Measurements from ENCODE around the gene SECTM1.
"Not testable (repeated sequence)": the region's sequence is repeated elsewhere in the genome, so short reads cannot be mapped to it uniquely, and the experiment has no call there.

SECTM1 gene

DNA sequence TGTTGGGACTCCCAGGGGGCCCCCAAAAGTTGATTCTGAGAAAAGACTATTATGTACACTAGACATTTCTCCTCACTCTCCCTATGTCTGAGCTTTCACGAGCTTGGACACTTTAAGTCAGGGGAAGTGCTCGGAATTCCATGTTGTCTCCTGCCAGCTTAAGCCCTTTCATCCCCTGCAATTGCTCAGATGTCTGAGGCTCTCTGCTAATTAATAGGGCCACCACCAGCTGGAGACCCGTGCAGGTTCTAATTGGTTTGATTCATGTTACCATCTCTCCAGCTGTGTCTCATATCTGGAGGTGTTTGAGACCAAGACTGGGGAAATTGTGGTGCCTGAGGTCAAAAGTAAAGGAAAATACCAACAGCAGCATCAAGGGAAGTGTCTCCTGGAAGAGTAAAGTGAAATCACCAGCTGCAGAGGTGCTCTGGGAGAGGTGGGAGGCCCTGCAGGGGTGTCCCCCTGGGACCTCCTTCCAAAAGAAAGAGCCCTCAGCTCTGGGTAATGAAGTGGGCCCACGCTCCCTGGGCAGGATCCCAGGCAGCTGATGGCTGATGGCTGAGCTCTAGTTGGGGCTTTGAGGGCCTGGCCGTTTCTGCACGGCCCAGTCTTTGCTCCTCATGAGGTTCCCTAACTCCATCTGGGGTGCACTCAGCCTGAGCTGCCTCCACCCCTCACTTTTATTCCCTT lies 32.2 kb upstream of the SECTM1 start:
- H3K4me1 ChIP-seq (ENCODE audit: insufficient read depth, low read length) = no peaks in the 10 kb centered on the region
- no peak overlapping the region for H3K9ac ChIP-seq (ENCODE audit: low read depth, low read length)
- no peaks in the 10 kb centered on the region for H3K36me3 ChIP-seq (ENCODE audit: insufficient read depth, low read depth, low read length)
- H3K27ac ChIP-seq (ENCODE audit: low read length) = no peak overlapping the region
- no peak overlapping the region for H3K4me3 ChIP-seq (ENCODE audit: low read length)
- no peaks in the 10 kb centered on the region for H3K9me3 ChIP-seq (ENCODE audit: insufficient read depth, low read depth, low read length)
- H3K27me3 ChIP-seq (ENCODE audit: insufficient read depth, low read length) = peaks cover 17% of the 10 kb centered on the region

DNA sequence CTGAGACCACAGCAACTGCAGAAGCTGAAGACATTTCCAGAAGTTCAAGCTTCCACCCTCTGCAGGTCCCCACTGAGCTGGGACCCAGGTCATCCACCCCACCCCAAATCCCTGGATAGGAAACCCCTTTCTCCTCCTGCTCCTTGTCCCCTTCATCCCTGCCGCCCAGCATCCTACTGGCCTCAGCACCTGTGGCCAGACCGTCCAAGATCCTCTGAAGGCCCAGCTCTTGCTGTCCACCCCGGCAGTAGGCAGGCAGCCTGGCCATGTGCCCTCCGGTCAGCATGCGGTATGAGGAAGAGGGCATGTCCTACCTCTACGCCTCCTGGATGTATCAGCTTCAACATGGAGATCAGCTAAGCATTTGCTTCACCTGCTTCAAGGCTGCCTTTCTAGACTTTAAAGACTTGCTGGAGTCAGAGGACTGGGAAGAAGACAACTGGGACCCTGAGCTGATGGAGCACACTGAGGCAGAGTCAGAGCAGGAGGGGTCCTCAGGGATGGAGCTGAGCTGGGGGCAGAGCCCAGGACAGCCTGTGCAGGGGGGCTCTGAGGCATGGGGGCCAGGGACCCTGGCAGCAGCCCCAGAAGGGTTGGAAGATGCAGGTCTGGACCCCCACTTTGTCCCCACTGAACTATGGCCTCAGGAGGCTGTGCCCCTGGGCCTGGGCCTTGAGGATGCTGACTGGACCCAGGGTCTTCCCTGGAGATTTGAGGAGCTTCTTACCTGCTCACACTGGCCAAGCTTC lies 28.5 kb upstream of the SECTM1 start:
- Histone ChIP-seq H3K4me1 (ENCODE audit: insufficient read depth, low read length) (no peaks in the 10 kb centered on the region), H3K9ac (ENCODE audit: low read depth, low read length) (no peak overlapping the region), H3K27me3 (ENCODE audit: insufficient read depth, low read length) (no peaks in the 10 kb centered on the region), H3K36me3 (ENCODE audit: insufficient read depth, low read depth, low read length) (no peaks in the 10 kb centered on the region), H3K9me3 (ENCODE audit: insufficient read depth, low read depth, low read length) (no peaks in the 10 kb centered on the region), H3K27ac (ENCODE audit: low read length) (no peak overlapping the region), H3K4me3 (ENCODE audit: low read length) (no peak overlapping the region)

DNA sequence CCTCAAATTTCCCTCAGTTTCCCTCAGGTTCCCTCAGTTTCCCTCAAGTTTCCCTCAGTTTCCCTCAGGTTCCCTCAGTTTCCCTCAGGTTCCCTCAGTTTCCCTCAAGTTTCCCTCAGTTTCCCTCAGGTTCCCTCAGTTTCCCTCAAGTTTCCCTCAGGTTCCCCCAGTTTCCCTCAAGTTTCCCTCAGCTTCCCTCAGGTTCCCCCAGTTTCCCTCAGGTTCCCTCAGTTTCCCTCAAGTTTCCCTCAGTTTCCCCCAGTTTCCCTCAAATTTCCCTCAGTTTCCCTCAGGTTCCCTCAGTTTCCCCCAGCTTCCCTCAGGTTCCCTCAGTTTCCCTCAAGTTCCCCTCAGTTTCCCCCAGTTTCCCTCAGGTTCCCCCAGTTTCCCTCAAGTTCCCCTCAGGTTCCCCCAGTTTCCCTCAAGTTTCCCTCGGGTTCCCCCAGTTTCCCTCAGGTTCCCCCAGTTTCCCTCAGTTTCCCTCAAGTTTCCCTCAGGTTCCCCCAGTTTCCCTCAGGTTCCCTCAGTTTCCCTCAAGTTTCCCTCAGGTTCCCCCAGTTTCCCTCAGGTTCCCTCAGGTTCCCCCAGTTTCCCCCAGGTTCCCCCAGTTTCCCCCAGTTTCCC lies 26.0 kb upstream of the SECTM1 start:
- not testable (repeated sequence) for H3K27ac ChIP-seq (ENCODE audit: low read length); H3K9ac ChIP-seq (ENCODE audit: low read depth, low read length); H3K9me3 ChIP-seq (ENCODE audit: insufficient read depth, low read depth, low read length); H3K36me3 ChIP-seq (ENCODE audit: insufficient read depth, low read depth, low read length); H3K27me3 ChIP-seq (ENCODE audit: insufficient read depth, low read length); H3K4me3 ChIP-seq (ENCODE audit: low read length); H3K4me1 ChIP-seq (ENCODE audit: insufficient read depth, low read length)

DNA sequence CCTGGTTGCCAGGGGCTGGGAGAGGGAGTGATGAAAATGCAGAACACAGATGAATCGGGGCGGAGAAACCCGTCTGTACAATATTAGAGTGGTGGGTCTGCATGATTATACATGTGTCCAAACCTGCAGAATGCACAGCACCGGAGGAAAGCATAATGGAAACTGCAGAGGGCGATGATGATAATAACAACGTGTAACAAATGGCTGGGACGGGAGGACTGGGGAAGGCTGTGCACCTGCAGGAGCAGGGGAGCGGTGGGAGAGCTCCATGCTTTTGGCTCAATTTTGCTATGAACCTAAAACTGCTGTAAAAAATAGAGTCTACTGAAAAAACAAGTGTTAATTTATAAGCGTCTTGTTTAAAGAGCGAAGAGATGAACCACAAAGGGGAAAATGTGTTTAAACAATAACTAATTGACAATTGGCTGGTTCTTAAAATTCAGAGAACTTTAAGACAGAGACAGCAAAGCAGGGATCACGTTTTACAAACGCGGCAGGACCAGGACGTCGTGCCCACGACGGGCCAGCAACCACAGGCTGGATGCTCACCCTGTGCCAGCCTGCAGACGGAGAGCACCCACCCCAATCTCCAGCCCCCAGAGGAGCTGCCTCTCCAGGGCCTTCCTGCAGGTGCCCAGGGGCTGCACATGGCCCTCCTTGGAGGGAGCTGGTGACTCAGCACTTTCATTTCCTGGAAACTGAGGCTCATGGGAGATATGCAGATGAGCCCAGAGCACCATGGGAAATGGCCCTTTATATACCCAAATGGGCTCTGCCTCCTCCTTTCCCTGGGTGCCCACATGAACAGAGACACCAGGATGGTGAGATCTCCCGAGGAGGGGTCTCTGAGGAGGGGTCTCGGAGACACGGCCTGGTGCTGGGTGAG lies 25.1 kb upstream of the SECTM1 start, which contains the start of gene TEX19:
Gene TEX19, plus strand, starts transcription at position 783 of the 886 bp plus-strand sequence. CDS start 2,904 bp downstream, outside the sequence.
- H3K27ac ChIP-seq (ENCODE audit: low read length) = no peak within 1 kb of the TSS
- no peaks in the 10 kb centered on the region for H3K9me3 ChIP-seq (ENCODE audit: insufficient read depth, low read depth, low read length)
- H3K4me1 ChIP-seq (ENCODE audit: insufficient read depth, low read length) = no peaks in the 10 kb centered on the region
- H3K9ac ChIP-seq (ENCODE audit: low read depth, low read length) = no peak within 1 kb of the TSS
- H3K27me3 ChIP-seq (ENCODE audit: insufficient read depth, low read length) = no peaks in the 10 kb centered on the region
- no peaks in the 10 kb centered on the region for H3K36me3 ChIP-seq (ENCODE audit: insufficient read depth, low read depth, low read length)
- H3K4me3 ChIP-seq (ENCODE audit: low read length) = no peak within 1 kb of the TSS

DNA sequence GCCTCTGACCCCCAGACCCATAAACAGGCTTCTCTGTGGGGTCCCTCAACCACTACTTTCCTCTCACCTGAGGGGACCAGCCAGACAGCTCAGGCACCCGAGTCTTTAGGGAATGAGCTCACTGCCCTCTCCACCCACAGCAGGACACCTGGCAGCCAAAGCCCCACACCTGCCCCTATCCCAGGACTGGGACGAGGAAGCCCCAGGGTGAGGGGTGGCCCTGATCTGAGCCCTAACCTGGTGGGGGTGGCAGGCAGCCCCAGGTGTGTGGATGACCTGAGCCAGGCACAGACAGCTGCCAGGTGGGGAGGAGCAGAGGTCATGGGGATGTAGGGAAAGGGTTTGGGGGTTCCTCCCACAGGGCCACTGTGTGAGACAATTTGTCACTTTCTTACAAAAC lies 23.8 kb upstream of the SECTM1 start:
- Histone ChIP-seq H3K4me3 (ENCODE audit: low read length) (no peak overlapping the region), H3K36me3 (ENCODE audit: insufficient read depth, low read depth, low read length) (no peaks in the 10 kb centered on the region), H3K27me3 (ENCODE audit: insufficient read depth, low read length) (no peaks in the 10 kb centered on the region), H3K4me1 (ENCODE audit: insufficient read depth, low read length) (no peaks in the 10 kb centered on the region), H3K27ac (ENCODE audit: low read length) (no peak overlapping the region), H3K9ac (ENCODE audit: low read depth, low read length) (no peak overlapping the region), H3K9me3 (ENCODE audit: insufficient read depth, low read depth, low read length) (no peaks in the 10 kb centered on the region)

DNA sequence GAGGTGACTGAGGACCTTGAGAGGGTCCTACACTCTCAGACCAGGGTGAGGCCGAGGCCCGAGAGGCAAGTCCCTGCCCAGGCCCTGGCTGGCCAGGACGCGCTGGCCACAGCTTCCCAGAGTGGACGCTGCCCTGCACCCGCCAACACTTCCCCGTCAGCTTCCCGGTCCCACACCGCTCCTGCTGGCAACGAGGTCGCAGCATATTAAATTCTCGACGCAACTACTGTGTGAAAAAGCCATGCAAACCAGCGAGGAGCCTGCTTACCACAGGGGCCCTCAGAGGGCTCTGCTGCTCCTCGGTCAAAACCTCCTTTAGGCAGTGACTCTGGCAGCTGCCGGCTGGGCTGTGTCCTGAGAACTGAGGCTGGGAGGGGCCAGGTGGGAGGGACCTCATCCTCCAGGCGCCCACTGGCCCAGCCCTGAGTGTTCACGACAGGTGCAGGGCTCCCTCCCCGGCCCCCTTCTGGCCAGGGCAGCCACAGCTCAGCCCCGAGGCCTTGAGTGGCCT lies 23.3 kb upstream of the SECTM1 start:
- H3K9ac ChIP-seq (ENCODE audit: low read depth, low read length) = no peak overlapping the region
- no peaks in the 10 kb centered on the region for H3K9me3 ChIP-seq (ENCODE audit: insufficient read depth, low read depth, low read length)
- H3K27ac ChIP-seq (ENCODE audit: low read length) = no peak overlapping the region
- H3K27me3 ChIP-seq (ENCODE audit: insufficient read depth, low read length) = no peaks in the 10 kb centered on the region
- no peak overlapping the region for H3K4me3 ChIP-seq (ENCODE audit: low read length)
- H3K36me3 ChIP-seq (ENCODE audit: insufficient read depth, low read depth, low read length) = no peaks in the 10 kb centered on the region
- H3K4me1 ChIP-seq (ENCODE audit: insufficient read depth, low read length) = no peaks in the 10 kb centered on the region

DNA sequence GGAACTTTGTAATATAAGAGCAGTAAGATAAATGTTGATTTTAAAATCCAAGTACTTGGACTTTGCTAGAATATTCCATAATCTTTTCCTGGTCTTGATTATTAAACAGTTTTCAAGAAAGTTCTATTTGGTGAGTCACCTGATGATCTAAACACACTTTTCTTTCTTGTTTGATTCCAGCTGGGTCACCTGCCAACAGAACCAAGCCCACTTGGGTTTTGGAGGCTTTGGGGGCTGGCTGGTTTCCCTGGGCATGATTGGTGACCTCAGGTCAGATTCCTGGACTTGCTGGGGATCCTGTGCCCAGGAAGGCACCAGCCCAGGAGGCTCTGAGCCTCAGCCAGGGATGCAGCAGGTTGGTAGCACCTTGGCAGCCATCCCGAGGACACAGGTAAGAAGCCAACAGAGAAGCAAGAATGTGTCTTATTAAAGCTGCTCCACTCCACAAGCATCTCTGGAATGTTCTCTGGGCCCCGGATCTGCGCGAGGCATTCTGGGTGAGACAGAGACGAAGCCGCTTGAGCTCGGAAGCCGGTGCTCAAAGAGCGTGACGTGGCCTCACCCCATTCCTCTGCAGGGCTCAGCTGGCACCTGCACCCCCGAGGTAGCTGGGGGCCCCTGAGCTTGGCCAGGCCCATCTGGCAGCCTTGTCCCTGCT lies 22.3 kb upstream of the SECTM1 start:
- H3K9ac ChIP-seq (ENCODE audit: low read depth, low read length) = no peak overlapping the region
- no peaks in the 10 kb centered on the region for H3K36me3 ChIP-seq (ENCODE audit: insufficient read depth, low read depth, low read length)
- no peaks in the 10 kb centered on the region for H3K4me1 ChIP-seq (ENCODE audit: insufficient read depth, low read length)
- no peaks in the 10 kb centered on the region for H3K9me3 ChIP-seq (ENCODE audit: insufficient read depth, low read depth, low read length)
- H3K27ac ChIP-seq (ENCODE audit: low read length) = no peak overlapping the region
- H3K4me3 ChIP-seq (ENCODE audit: low read length) = no peak overlapping the region
- H3K27me3 ChIP-seq (ENCODE audit: insufficient read depth, low read length) = no peaks in the 10 kb centered on the region

DNA sequence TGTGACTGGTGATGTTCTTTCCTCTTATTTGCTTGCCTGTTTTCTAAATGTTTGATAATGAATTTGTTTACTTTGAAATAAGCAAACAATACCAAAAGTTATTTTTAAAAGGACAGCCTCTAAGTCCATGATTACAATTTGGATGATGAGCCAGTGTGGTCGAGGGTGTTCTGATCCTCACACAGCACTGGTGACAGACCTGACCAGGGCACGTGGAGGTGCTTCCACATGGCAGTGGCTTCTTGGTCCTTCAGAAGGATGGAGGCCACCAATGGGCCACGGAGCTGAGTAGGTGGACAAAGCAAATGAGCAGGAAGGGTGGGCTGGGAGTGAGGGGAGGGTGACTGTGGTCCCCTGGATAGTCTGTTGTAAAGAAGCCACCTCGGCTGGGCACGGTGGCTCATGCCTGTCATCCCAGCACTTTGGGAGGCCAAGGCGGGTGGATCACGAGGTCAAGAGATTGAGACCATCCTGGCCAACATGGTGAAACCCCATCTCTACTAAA lies 21.3 kb upstream of the SECTM1 start:
- Histone ChIP-seq H3K9ac (ENCODE audit: low read depth, low read length) (no peak overlapping the region), H3K27ac (ENCODE audit: low read length) (no peak overlapping the region), H3K36me3 (ENCODE audit: insufficient read depth, low read depth, low read length) (no peaks in the 10 kb centered on the region), H3K27me3 (ENCODE audit: insufficient read depth, low read length) (no peaks in the 10 kb centered on the region), H3K4me3 (ENCODE audit: low read length) (no peak overlapping the region), H3K9me3 (ENCODE audit: insufficient read depth, low read depth, low read length) (no peaks in the 10 kb centered on the region), H3K4me1 (ENCODE audit: insufficient read depth, low read length) (no peaks in the 10 kb centered on the region)

DNA sequence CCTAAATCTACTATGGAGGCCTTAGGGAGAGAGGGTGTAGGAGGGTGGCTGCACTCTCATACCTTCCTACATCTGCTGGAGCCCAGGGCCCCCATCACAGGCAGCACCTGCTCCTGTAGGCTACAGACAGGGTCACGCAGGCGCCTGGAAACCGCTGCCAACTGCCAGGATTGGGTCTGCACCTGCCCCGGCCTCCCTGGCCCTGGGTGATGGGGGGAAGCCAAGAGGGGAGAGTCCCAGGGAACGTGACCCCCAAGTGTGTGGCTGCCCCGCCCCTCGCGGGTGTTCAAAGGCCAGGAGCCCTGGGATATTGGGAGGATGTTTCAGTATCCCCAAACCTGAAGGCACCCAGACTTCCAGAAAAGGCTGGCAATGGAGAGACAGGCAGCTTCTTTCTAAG lies 19.9 kb upstream of the SECTM1 start:
- Histone ChIP-seq H3K27me3 (ENCODE audit: insufficient read depth, low read length) (no peaks in the 10 kb centered on the region), H3K9ac (ENCODE audit: low read depth, low read length) (no peak overlapping the region), H3K36me3 (ENCODE audit: insufficient read depth, low read depth, low read length) (no peaks in the 10 kb centered on the region), H3K9me3 (ENCODE audit: insufficient read depth, low read depth, low read length) (no peaks in the 10 kb centered on the region), H3K27ac (ENCODE audit: low read length) (no peak overlapping the region), H3K4me1 (ENCODE audit: insufficient read depth, low read length) (no peaks in the 10 kb centered on the region), H3K4me3 (ENCODE audit: low read length) (no peak overlapping the region)

DNA sequence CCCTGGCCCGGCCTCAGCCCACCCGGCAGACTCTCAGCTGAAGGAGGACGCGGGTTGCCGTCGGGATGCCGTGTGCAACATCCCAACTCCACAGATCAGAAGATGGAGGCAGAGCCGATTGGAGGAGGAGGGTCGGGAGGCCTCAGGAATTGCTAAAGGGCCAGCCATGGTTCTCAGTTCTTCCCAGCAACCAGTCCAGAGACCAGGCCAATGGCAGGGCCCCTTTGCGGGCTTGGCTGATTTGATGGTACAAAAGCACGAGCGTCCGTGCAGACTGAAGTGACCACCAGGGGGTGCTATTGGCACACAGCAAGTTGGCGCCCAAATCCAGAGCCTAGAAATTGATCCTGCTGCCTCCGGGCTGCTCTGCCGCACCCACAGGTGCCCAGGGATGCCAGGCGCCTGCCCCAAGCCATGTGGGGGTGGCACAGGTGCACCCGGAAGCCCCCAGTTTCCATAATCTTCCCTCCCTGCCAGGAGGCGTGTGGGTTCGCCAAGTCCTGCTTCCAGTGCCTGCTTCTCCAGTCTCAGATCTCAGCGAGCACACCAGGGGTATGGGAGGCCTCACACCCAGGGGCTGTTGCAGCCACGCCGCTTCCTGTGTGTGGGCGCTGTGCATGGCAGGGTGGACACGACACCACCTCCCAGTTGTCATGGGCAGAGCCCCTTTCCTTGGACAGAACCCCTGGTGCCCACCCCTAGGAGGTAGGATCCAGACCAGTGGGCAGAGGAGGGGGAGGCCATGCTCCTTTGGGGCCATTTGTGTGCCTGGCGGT lies 18.3 kb upstream of the SECTM1 start:
- Histone ChIP-seq H3K36me3 (ENCODE audit: insufficient read depth, low read depth, low read length) (no peaks in the 10 kb centered on the region), H3K4me1 (ENCODE audit: insufficient read depth, low read length) (no peaks in the 10 kb centered on the region), H3K4me3 (ENCODE audit: low read length) (no peak overlapping the region), H3K27ac (ENCODE audit: low read length) (no peak overlapping the region), H3K9me3 (ENCODE audit: insufficient read depth, low read depth, low read length) (no peaks in the 10 kb centered on the region), H3K27me3 (ENCODE audit: insufficient read depth, low read length) (no peaks in the 10 kb centered on the region), H3K9ac (ENCODE audit: low read depth, low read length) (no peak overlapping the region)

All from iPS-20b (cell line).